ACC112 (cell line): Measurements from ENCODE around the gene TMEM54.

ENCODE experiments used
- H2AFZ ChIP-seq: fragments of 200-600 bp; sonication (generic); one replicate; pipeline ENCODE4 v1.6.0; 2017; ENCODE audit warnings: antibody characterized with exemption, low read length; ENCODE audit not compliant: unreplicated experiment
- H3K27ac ChIP-seq: fragments of 200-600 bp; sonication (generic); 2 replicates; pipeline ENCODE4 v1.5.1; 2014; ENCODE audit warnings: low read depth, mild to moderate bottlenecking, antibody characterized with exemption, low read length, moderate library complexity
- H3K27me3 ChIP-seq: fragments of 200-600 bp; sonication (generic); 2 replicates; pipeline ENCODE4 v1.6.1; 2014; ENCODE audit warnings: mild to moderate bottlenecking, antibody characterized with exemption, low read length, moderate library complexity, mixed read lengths; ENCODE audit not compliant: insufficient read depth
- H3K36me3 ChIP-seq: fragments of 200-600 bp; sonication (generic); 2 replicates; pipeline ENCODE4 v1.6.1; 2016; ENCODE audit warnings: mild to moderate bottlenecking, antibody characterized with exemption, low read length, moderate library complexity, mixed read lengths; ENCODE audit not compliant: insufficient read depth
- H3K4me1 ChIP-seq: fragments of 200-600 bp; sonication (generic); one replicate; pipeline ENCODE4 v1.6.1; 2016; ENCODE audit warnings: low read length, mixed read lengths; ENCODE audit not compliant: insufficient read depth, unreplicated experiment, control insufficient read depth
- H3K4me3 ChIP-seq: fragments of 200-600 bp; sonication (generic); 2 replicates; pipeline ENCODE4 v1.5.1; 2014; ENCODE audit warnings: mild to moderate bottlenecking, low read depth, low read length
- H3K79me2 ChIP-seq: fragments of 200-600 bp; sonication (generic); one replicate; pipeline ENCODE4 v1.6.0; 2016; ENCODE audit warnings: low read length; ENCODE audit not compliant: control insufficient read depth, unreplicated experiment, insufficient read depth

Gene TMEM54

GRCh38 chr1:32878637-32879041 is 22.6 kb downstream of the TMEM54 start:
- Histone ChIP-seq H3K4me1 (peaks cover 8% of the 10 kb centered on the region), H3K27me3 (no peaks in the 10 kb centered on the region), H2AFZ (no peak overlapping the region), H3K4me3 (no peak overlapping the region), H3K79me2 (no peaks in the 10 kb centered on the region), H3K27ac (no peak overlapping the region), H3K36me3 (no peaks in the 10 kb centered on the region)

DNA sequence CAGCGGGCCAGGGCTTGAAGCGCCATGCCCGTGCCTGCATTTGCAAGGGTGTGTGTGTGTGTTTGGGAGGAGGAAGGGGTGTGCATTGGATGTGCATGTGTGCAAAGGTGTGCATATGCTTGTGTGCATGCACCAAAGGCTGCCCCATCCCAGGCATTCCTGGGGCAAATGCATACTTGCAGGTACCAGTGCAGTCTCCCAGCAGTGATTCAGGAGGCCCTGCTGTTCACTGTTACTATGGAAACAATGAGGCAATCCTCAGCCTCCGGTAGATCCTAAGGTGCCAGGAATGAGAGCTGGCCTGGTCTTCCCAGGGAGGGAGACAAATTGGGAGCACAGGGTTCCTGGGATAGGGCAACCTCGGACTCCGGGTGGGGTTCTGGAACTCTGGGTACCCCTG is 23.0 kb downstream of the TMEM54 start:
- Histone ChIP-seq H3K79me2 (no peaks in the 10 kb centered on the region), H3K4me3 (no peak overlapping the region), H2AFZ (no peak overlapping the region)

DNA sequence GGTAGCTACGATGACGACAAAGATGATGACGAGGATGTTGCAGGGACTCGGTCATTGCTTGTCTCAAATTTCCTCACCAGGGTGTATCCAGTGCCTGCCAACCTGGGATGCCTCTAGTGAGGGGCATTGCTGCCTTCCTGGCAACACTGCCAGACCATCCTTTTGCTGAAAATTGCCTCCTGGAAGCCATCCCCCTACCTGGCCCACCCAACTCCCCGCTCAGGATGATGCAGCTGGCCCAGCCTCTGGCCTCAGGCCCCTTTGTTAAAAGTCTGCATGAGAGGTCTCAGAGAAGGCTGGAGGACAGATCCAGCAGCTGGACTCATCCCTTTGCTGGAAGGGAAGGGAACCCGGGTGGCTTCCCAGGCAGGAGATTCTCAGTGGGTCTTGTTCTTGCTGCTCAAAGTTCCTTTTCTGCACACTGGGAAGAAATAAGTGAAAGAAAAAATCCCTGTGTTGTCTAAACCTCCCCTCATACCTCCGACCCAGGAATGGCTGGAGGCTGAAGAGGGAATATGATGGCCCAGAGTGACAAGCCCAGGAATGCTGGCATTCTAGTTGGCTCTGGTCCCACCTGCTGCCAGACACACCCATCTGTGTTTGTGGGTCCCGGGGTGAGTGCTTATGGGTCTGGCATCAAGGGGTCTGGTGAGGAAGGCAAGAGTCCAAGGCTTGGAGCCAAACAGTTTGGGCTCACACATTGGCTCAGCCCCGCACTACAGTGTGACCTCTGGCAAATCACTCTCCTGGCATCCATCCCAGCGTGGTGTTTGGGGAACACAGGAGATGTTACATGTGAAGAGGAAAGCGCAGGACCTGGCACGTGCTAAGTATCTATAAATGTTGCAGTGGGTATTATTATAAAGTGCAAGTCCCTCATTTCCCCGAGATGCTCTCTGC is 23.7 kb downstream of the TMEM54 start:
- peaks cover 8% of the 10 kb centered on the region for H3K4me1 ChIP-seq
- no peaks in the 10 kb centered on the region for H3K27me3 ChIP-seq
- no peaks in the 10 kb centered on the region for H3K36me3 ChIP-seq
- H2AFZ ChIP-seq, result no peak overlapping the region
- H3K27ac ChIP-seq, result no peak overlapping the region
- H3K4me3 ChIP-seq, result no peak overlapping the region
- H3K79me2 ChIP-seq, result no peaks in the 10 kb centered on the region

More for the DNA sequence above, 23.0 kb downstream of the TMEM54 start:
- Histone ChIP-seq H3K4me1 (peaks cover 8% of the 10 kb centered on the region), H3K27me3 (no peaks in the 10 kb centered on the region), H3K36me3 (no peaks in the 10 kb centered on the region), H3K27ac (no peak overlapping the region)

GRCh38 chr1:32876341-32877210 is 24.6 kb downstream of the TMEM54 start:
- H3K4me1 ChIP-seq, result no peaks in the 10 kb centered on the region
- no peaks in the 10 kb centered on the region for H3K36me3 ChIP-seq
- no peak overlapping the region for H3K4me3 ChIP-seq
- H3K27me3 ChIP-seq, result peaks cover 6% of the 10 kb centered on the region
- no peak overlapping the region for H3K27ac ChIP-seq
- H3K79me2 ChIP-seq, result no peaks in the 10 kb centered on the region
- H2AFZ ChIP-seq, result no peak overlapping the region

DNA sequence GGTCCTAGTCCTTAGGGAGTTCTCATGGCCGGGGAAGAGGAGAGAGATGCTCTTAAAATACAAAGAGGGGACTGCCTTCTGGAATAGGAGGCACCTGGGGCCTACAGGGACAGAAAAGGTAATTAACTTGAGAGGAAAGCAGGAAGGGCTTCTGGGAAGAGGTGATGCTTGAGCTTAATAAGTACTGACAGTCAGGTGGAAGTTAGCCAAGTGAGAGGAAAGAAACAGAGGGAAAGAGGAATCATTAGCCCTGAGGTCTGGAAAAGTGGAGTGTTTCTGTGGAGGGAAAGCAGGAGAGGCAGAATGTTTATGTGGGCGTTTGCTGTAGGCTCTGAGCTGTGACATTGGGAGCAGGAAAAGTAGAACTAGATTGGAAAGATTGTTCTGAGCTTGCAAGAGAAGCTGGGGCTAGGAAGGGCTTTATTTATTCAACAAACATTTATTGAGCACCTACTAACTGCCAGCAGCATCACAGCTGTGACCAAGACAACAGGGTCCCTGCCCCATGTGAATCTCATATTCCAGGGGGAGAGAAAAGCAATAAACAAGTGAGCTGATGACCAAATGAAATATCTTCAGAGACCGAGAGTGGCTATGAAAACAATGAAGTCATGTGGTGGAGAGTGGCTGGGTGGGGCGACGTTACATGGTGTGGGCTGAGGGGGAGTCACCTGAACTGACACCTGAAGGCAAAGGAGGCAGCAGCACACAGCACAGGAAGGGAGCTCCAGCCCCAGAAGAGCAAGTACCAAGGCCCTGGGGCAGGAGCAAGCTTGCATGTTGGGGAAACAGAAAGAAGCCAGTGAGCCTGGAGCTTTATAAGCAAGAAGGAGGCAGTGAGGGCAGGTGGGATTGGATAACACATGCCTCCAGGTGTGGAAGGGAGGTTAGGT is 26.1 kb downstream of the TMEM54 start:
- Histone ChIP-seq H3K4me1 (no peaks in the 10 kb centered on the region), H3K27ac (no peak overlapping the region), H2AFZ (no peak overlapping the region), H3K79me2 (no peaks in the 10 kb centered on the region), H3K4me3 (no peak overlapping the region), H3K27me3 (peaks cover 17% of the 10 kb centered on the region), H3K36me3 (no peaks in the 10 kb centered on the region)

GRCh38 chr1:32873484-32873883 is 27.7 kb downstream of the TMEM54 start:
- peaks cover 22% of the 10 kb centered on the region for H3K27me3 ChIP-seq
- H3K4me3 ChIP-seq, result no peak overlapping the region
- H3K27ac ChIP-seq, result no peak overlapping the region
- H2AFZ ChIP-seq, result no peak overlapping the region
- no peaks in the 10 kb centered on the region for H3K79me2 ChIP-seq
- H3K4me1 ChIP-seq, result no peaks in the 10 kb centered on the region
- H3K36me3 ChIP-seq, result no peaks in the 10 kb centered on the region

GRCh38 chr1:32872192-32872460 is 29.1 kb downstream of the TMEM54 start:
- H2AFZ ChIP-seq, result no peak overlapping the region
- H3K27ac ChIP-seq, result no peak overlapping the region
- no peak overlapping the region for H3K4me3 ChIP-seq
- H3K36me3 ChIP-seq, result no peaks in the 10 kb centered on the region
- H3K79me2 ChIP-seq, result no peaks in the 10 kb centered on the region
- peaks cover 22% of the 10 kb centered on the region for H3K27me3 ChIP-seq
- H3K4me1 ChIP-seq, result no peaks in the 10 kb centered on the region

DNA sequence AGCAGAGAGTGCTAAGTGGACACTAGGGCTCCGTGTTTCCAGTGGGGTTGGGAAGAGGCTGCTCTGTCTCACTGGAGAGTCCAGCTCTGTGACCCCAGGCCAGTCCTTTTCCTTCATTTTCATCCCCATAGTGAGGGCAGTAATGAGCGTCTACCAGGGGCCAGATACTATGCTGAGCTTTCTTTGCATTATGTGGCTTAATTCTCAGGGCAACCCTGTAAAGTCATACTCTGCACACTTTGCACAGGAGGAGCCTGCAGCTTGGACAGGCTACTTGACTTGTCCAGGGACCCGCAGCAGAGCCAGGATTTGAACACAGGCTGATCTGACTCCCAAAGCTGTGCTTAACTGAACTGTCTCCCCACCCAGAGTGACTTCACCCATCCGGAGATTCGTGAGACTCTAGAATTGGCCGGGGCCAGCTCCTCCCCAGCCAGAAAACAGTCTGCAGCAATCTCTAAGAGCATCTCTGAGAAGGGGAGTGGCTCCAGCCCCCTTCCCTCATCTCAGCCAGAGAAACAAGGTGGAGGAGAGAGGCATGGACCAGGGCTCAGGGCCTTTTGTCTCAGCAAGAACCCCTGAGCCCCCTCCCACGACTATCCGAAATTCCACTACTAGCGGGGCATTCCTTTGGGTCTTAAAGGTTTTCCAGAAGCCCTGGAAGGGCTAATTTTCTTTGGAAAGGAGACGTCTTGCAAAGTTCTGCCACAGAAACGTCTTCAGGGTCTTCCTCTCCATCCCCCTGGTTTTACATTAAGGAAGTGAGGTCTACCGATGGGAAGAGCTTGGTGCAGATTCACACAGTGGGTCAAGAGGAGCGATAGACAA is 29.6 kb downstream of the TMEM54 start:
- Histone ChIP-seq H3K79me2 (no peaks in the 10 kb centered on the region), H3K4me1 (no peaks in the 10 kb centered on the region), H3K36me3 (no peaks in the 10 kb centered on the region), H3K4me3 (peak overlapping the region; percentile 64), H2AFZ (no peak overlapping the region), H3K27me3 (peaks cover 22% of the 10 kb centered on the region), H3K27ac (no peak overlapping the region)

GRCh38 chr1:32870615-32871363 is 30.4 kb downstream of the TMEM54 start, which contains the start of gene FNDC5:
Gene FNDC5, minus strand, starts transcription at chr1:32870912.
- no peaks in the 10 kb centered on the region for H3K4me1 ChIP-seq
- no peaks in the 10 kb centered on the region for H3K36me3 ChIP-seq
- no peaks in the 10 kb centered on the region for H3K79me2 ChIP-seq
- no peak within 1 kb of the TSS for H2AFZ ChIP-seq
- H3K4me3 ChIP-seq, result peak within 1 kb of the TSS; percentile 64
- H3K27ac ChIP-seq, result no peak within 1 kb of the TSS
- H3K27me3 ChIP-seq, result peaks cover 22% of the 10 kb centered on the region
